Measurements from ENCODE around the gene ASPRV1.
A peak's percentile ranks its signal among the peaks of the same experiment; 100 is the strongest.
"Not testable (repeated sequence)": the region's sequence is repeated elsewhere in the genome, so short reads cannot be mapped to it uniquely, and the experiment has no call there.

The ASPRV1 gene

GRCh38 chr2:69961496-69961895, at the start of gene ASPRV1:
ASPRV1 (minus strand) TSS chr2:69961631; CDS start chr2:69961436, 195 bp downstream.
- TF ChIP-seq POLR2A (IDR thresholded peaks at IDR 0.05; ENCODE audit: low read length): no peak
- no peak for TF ChIP-seq GATA1 (IDR thresholded peaks at IDR 0.05; ENCODE audit: low read depth, low read length)
- DNase-seq: no peak

DNA sequence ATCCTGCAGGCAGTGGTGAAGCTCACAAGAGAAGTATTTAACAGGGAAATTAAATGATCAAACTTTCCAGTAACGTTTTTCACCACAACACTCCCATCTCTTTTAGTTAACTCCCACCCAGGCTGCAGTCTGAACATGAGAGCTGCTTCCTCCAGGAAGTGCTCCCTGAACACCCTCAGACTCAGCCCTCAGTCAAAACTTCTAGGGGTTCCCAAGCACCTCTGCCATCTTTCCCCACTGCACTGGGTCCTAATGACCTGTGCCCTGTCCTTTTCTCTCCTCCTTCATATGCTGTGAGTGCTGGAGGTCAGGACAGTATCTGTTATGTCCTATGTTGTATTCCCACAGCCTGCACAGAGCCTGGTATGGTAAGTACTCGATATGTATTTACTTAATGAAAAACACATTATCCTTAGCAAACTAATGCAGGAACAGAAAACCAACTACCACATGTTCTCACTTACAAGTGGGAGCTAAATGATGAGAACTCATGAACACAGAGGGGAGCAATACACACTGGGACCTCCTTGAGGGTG, 49.2 kb upstream of the ASPRV1 start:
- no peak for DNase-seq
- TF ChIP-seq POLR2A (IDR thresholded peaks at IDR 0.05; ENCODE audit: low read length): peak; percentile 36
- no peak for TF ChIP-seq GATA1 (IDR thresholded peaks at IDR 0.05; ENCODE audit: low read depth, low read length)

- TF ChIP-seq GATA1 (IDR thresholded peaks at IDR 0.05; ENCODE audit: low read depth, low read length) (no peak), POLR2A (IDR thresholded peaks at IDR 0.05; ENCODE audit: low read length) (peak; percentile 51)
- DNase-seq: peak; percentile 55 to 82
Observed at GRCh38 chr2:70009762-70010575, 48.5 kb upstream of the ASPRV1 start.

GRCh38 chr2:70008290-70008689, 46.9 kb upstream of the ASPRV1 start:
- no peak for TF ChIP-seq POLR2A (IDR thresholded peaks at IDR 0.05; ENCODE audit: low read length)
- no peak for TF ChIP-seq GATA1 (IDR thresholded peaks at IDR 0.05; ENCODE audit: low read depth, low read length)
- no peak for DNase-seq

DNA sequence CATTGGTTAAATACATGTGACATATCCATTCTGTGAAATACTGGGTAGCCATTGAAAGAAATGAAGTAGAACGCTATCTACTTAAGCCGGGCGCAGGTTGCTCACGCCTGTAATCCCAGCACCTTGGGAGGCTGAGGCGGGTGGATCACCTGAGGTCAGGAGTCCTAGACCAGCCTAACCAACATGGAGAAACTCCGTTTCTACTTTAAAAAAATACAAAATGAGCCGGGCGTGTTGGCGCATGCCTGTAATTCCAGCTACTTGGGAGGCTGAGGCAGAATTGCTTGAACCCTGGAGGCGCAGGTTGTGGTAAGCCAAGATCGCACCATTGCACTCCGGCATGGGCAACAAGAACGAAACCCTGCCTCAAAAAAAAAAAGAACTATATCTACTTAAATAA, 45.7 kb upstream of the ASPRV1 start:
- TF ChIP-seq POLR2A (IDR thresholded peaks at IDR 0.05; ENCODE audit: low read length) (no peak), GATA1 (IDR thresholded peaks at IDR 0.05; ENCODE audit: low read depth, low read length) (no peak)
- DNase-seq: no peak

GRCh38 chr2:70006447-70006784, 45.0 kb upstream of the ASPRV1 start:
- no peak for DNase-seq
- no peak for TF ChIP-seq GATA1 (IDR thresholded peaks at IDR 0.05; ENCODE audit: low read depth, low read length)
- TF ChIP-seq POLR2A (IDR thresholded peaks at IDR 0.05; ENCODE audit: low read length): no peak

GRCh38 chr2:70005752-70006446, 44.5 kb upstream of the ASPRV1 start:
- peak in 1 of 2 experiments; percentile 19 for DNase-seq

GRCh38 chr2:70005216-70005615, 43.8 kb upstream of the ASPRV1 start:
- no peak for DNase-seq
- TF ChIP-seq POLR2A (IDR thresholded peaks at IDR 0.05; ENCODE audit: low read length) (no peak), GATA1 (IDR thresholded peaks at IDR 0.05; ENCODE audit: low read depth, low read length) (no peak)

More at GRCh38 chr2:70005752-70006446, 44.5 kb upstream of the ASPRV1 start:
- TF ChIP-seq GATA1 (IDR thresholded peaks at IDR 0.05; ENCODE audit: low read depth, low read length) (no peak), POLR2A (IDR thresholded peaks at IDR 0.05; ENCODE audit: low read length) (no peak)

DNA sequence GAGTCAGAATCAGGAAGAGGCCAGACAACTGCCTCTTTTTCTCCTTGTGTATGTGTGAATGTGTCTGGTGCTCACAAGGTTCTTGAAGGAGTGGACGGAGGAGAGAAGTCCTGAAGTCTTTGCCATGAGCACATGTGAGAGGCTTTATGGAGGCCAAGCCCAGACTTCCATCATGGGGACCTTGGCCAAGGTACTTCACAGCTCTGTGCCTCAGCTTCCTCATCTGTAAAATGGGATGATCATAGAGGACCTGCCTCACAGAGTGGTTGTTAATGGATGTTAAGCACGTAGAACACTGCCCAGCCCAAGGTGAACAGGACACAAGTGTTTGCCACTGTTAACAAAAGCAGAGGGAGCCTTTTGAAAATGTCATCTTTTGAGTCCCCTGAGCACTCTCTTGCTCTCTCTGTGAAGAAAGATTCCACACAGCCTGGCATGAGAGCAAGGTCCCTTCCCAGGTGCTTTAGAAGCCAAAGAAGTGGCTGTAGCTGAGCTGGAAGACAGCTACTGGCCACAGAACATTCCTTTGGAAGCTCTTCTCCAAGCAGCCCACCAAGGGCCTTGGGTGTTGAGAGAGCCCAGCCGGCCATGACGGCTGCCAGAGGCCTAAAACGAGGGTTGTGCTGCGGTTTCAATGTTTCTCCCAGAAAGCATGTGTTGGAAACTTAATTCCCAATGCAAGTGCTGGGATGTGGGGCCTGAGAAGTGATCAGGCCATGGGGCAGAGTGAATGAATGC, 41.8 kb upstream of the ASPRV1 start:
- no peak for DNase-seq
- TF ChIP-seq POLR2A (IDR thresholded peaks at IDR 0.05; ENCODE audit: low read length): no peak
- no peak for TF ChIP-seq GATA1 (IDR thresholded peaks at IDR 0.05; ENCODE audit: low read depth, low read length)

- DNase-seq: no peak
- no peak for TF ChIP-seq POLR2A (IDR thresholded peaks at IDR 0.05; ENCODE audit: low read length)
- TF ChIP-seq GATA1 (IDR thresholded peaks at IDR 0.05; ENCODE audit: low read depth, low read length): no peak
Observed at GRCh38 chr2:70002241-70002899, 40.9 kb upstream of the ASPRV1 start.

GRCh38 chr2:70000529-70000928, 39.1 kb upstream of the ASPRV1 start:
- DNase-seq: not testable (repeated sequence)

- no peak for TF ChIP-seq GATA1 (IDR thresholded peaks at IDR 0.05; ENCODE audit: low read depth, low read length)
- no peak for DNase-seq
Observed at GRCh38 chr2:69998761-69999160, 37.3 kb upstream of the ASPRV1 start.

- peak; percentile 59 to 87 for DNase-seq
- TF ChIP-seq POLR2A (IDR thresholded peaks at IDR 0.05; ENCODE audit: low read length): no peak
- no peak for TF ChIP-seq GATA1 (IDR thresholded peaks at IDR 0.05; ENCODE audit: low read depth, low read length)
Observed at GRCh38 chr2:69997015-69997830, 35.8 kb upstream of the ASPRV1 start.

Data from erythroblast (primary cell).